Muscle layer of colon (tissue), 2 donors: ENCODE results near the gene CTSK.

ENCODE experiments used
- H3K27ac ChIP-seq: one replicate; pipeline ENCODE4 v1.7.0; 2013; ENCODE audit warnings: low read depth, mild to moderate bottlenecking, low read length, moderate library complexity
- H3K27me3 ChIP-seq, 2 donors: one replicate each; pipeline ENCODE4 v1.7.0; 2013; ENCODE audit warnings: low read length in 2 of 2, mild to moderate bottlenecking in 2 of 2; ENCODE audit not compliant: insufficient read depth in 2 of 2, control insufficient read depth in 1 of 2
- H3K36me3 ChIP-seq: one replicate; pipeline ENCODE4 v1.7.0; 2013; ENCODE audit warnings: mild to moderate bottlenecking, low read length; ENCODE audit not compliant: insufficient read depth
- H3K4me1 ChIP-seq: one replicate; pipeline ENCODE4 v1.7.0; 2013; ENCODE audit warnings: mild to moderate bottlenecking, low read length; ENCODE audit not compliant: insufficient read depth
- H3K4me3 ChIP-seq, 2 donors: one replicate each; pipeline ENCODE4 v1.7.0; 2013; ENCODE audit warnings: low read length in 2 of 2, low read depth in 1 of 2, mild to moderate bottlenecking in 1 of 2, moderate library complexity in 1 of 2
- H3K9ac ChIP-seq: one replicate; pipeline ENCODE4 v1.7.0; 2013; ENCODE audit warnings: low read length
- H3K9me3 ChIP-seq: one replicate; pipeline ENCODE4 v1.7.0; 2013; ENCODE audit warnings: mild to moderate bottlenecking, low read length
- donor health status: abdominal sarcoma.
- donor health status: Adenocarcinoma of cecum.

Gene CTSK

DNA sequence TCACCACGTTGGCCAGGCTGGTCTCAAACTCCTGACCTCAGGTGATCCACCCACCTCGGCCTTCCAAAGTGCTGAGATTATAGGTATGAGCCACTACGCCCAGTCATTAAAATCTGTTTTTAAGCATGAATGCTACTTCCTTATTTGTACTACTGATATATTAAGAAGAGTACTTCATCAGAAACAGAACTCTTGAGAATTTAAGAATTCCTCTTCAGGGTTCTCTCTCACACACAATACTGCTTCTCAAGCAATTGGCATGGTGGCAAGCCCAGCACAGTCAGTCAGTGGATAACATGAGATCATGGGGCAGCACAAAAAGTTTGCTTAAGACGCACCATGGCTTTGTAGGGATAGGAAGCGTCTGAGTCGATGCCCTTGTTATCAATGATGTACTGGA lies 56.6 kb downstream of the CTSK start:
- Histone ChIP-seq H3K4me1 (no peaks in the 10 kb centered on the region), H3K4me3 (no peak overlapping the region), H3K9ac (no peak overlapping the region), H3K27me3 (no peaks in the 10 kb centered on the region), H3K27ac (no peak overlapping the region), H3K9me3 (no peaks in the 10 kb centered on the region), H3K36me3 (no peaks in the 10 kb centered on the region)

DNA sequence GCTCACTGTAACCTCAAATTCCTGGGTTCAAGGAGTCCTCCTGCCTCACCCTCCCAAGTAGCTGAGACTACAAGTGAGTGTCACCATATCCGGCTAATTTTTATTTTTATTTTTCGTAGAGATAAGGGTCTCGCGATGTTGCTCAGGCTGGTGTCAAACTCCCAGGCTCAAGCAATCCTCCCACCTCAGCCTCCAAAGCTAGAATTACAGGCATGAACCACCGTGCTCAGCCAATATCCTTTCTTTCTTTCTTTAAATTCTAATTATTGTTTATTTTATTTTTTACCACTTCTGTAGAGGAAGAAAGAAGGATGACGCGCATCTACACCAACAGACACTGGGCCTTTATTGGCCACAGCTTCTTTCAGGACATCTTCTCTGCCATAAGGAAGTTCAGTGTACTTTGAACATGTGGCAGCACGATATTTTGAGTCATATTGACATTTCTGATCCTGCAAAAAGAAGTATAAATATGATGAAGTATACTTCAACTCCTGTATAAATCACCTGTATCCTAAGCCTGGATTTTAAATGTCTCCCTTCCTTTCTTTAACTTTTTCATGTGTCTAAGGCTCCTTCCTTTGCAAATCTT lies 58.2 kb downstream of the CTSK start:
- no peaks in the 10 kb centered on the region for H3K36me3 ChIP-seq
- H3K4me1 ChIP-seq = no peaks in the 10 kb centered on the region
- H3K27ac ChIP-seq = no peak overlapping the region
- no peak overlapping the region for H3K4me3 ChIP-seq
- H3K27me3 ChIP-seq = no peaks in the 10 kb centered on the region
- no peaks in the 10 kb centered on the region for H3K9me3 ChIP-seq
- H3K9ac ChIP-seq = no peak overlapping the region

DNA sequence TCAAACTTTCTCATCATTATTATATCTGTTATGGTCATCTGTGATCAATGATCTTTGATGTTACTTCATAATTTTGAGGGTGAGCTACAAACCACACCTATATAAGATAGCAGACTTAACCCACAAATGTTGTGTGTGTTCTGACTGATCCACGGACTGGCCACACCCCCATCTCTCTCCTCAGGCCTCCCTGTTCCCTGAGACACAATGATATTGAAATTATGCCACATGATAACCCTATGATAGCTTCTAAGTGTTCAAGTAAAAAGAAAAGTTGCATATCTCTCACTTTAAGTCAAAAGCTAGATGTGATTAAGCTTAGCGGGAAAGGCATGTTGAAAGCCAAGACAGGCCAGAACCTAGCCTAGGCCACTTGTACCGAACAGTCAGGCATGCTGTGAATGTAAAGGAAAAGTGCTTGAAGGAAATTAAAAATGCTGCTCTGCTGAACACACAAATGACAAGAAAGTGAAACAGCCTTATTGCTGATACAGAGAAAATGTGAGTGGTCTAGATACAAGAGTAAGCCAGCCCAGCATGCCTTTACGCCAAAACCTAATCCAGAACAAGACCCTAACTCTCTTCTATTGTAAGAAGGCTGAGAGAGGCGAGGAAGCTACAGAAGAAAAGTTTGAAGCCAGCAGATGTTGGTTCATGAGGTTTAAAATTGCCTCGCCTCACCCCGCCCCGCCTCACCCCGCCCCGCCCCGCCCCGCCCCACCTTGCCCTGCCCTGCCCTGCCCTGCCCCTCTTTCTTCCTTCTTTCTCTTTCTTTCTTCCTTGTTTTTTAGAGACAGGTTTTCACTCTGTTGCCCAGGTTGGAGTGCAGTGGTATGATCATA lies 59.0 kb downstream of the CTSK start:
- H3K36me3 ChIP-seq = no peaks in the 10 kb centered on the region
- H3K27me3 ChIP-seq = no peaks in the 10 kb centered on the region
- no peak overlapping the region for H3K27ac ChIP-seq
- no peak overlapping the region for H3K9ac ChIP-seq
- H3K4me1 ChIP-seq = no peaks in the 10 kb centered on the region
- H3K9me3 ChIP-seq = no peaks in the 10 kb centered on the region
- no peak overlapping the region for H3K4me3 ChIP-seq
